IPS DF 6.9 (cell line): ENCODE data around the gene PRKN.

Source experiments
- DNase-seq: peaks from one replicate; pipeline ENCODE4 v3.0.0-alpha.2; 2013; ENCODE audit warnings: low read depth, low spot score
- H3K27ac ChIP-seq: one replicate; pipeline ENCODE4 v1.5.1; 2013; ENCODE audit warnings: low read length, control low read depth
- H3K27me3 ChIP-seq: 2 replicates; pipeline ENCODE4 v1.6.1; 2013; ENCODE audit warnings: mild to moderate bottlenecking, low read length; ENCODE audit not compliant: control insufficient read depth, insufficient read depth
- H3K36me3 ChIP-seq: 2 replicates; pipeline ENCODE4 v1.6.1; 2013; ENCODE audit warnings: low read length; ENCODE audit not compliant: control insufficient read depth, insufficient read depth
- H3K4me1 ChIP-seq: 2 replicates; pipeline ENCODE4 v1.6.1; 2013; ENCODE audit warnings: low read length; ENCODE audit not compliant: control insufficient read depth, insufficient read depth
- H3K4me3 ChIP-seq: 2 replicates; pipeline ENCODE4 v1.5.1; 2013; ENCODE audit warnings: mild to moderate bottlenecking, low read length
- H3K9me3 ChIP-seq: 2 replicates; pipeline ENCODE4 v1.6.1; 2013; ENCODE audit warnings: low read length, inconsistent platforms; ENCODE audit not compliant: control insufficient read depth, insufficient read depth
- WGBS: extraction: QIAGEN DNeasy Blood & Tissue Kit; methylation state at CpG from one replicate; pipeline ENCODE4 v1.1.7; 2013; ENCODE audit warnings: mixed read lengths, missing lambda C conversion rate; ENCODE audit not compliant: insufficient read length, insufficient coverage; 5-methylcytosine and 5-hydroxymethylcytosine counted together

Gene PRKN

DNA sequence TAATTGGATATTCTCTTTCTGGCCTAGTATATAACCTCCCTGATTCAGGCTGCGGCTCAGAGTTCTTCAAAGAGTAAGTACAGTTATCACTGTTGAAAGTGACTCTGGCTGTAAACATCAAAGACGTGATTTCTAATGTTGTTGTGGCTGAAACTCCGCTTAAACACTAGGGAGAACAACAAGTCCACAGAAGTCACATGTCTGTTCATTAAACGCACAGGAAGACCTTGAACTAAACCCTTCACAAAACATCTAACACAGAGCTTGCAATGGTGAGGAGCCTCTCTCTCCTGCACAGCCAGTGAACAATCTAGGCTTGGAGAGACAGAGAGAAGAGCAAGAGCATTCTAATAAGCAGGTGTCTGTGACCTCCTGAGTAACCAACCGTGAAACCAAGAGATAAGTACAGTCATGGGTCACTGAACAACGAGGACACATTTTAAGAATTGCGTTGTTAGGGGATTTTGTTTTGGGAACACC is 249.3 kb downstream of the PRKN start:
- H3K27me3 ChIP-seq: no peaks in the 10 kb centered on the region
- no peaks in the 10 kb centered on the region for H3K4me1 ChIP-seq
- WGBS: no CpG with 5 or more reads among the region's 7 CpGs
- no peaks in the 10 kb centered on the region for H3K36me3 ChIP-seq
- no peak overlapping the region for H3K27ac ChIP-seq
- no peak for DNase-seq
- H3K9me3 ChIP-seq: no peaks in the 10 kb centered on the region
- H3K4me3 ChIP-seq: no peak overlapping the region

GRCh38 chr6:162474722-162475121 is 252.8 kb downstream of the PRKN start:
- no peak overlapping the region for H3K4me3 ChIP-seq
- no peak for DNase-seq
- no peaks in the 10 kb centered on the region for H3K36me3 ChIP-seq
- no peaks in the 10 kb centered on the region for H3K27me3 ChIP-seq
- H3K9me3 ChIP-seq: no peaks in the 10 kb centered on the region
- H3K4me1 ChIP-seq: no peaks in the 10 kb centered on the region
- no CpG with 5 or more reads among the region's 2 CpGs for WGBS
- H3K27ac ChIP-seq: no peak overlapping the region

DNA sequence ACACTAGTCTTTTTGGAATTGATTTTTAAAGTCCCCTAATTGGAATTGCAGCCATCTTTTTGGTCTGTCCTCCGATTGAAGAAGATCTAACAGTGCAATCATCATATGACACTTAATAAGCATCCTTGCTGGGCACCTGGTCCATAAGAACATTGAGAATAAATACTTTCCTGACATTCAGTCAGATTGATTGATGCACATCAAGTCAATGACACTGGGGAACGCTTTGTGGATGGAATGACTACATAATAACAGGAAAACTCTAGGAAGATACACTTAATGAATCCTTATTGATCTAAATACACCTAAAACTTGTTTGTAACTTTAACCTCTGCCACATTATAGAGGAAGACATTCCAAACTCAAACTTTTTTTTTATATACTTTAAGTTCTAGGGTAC is 255.7 kb downstream of the PRKN start:
- Histone ChIP-seq H3K4me1 (no peaks in the 10 kb centered on the region), H3K36me3 (no peaks in the 10 kb centered on the region), H3K27me3 (no peaks in the 10 kb centered on the region), H3K4me3 (no peak overlapping the region), H3K9me3 (no peaks in the 10 kb centered on the region), H3K27ac (no peak overlapping the region)
- no CpG with 5 or more reads among the region's 2 CpGs for WGBS
- no peak for DNase-seq

GRCh38 chr6:162468326-162468725 is 259.2 kb downstream of the PRKN start:
- no peaks in the 10 kb centered on the region for H3K27me3 ChIP-seq
- H3K4me1 ChIP-seq: no peaks in the 10 kb centered on the region
- WGBS: no CpG with 5 or more reads among the region's 2 CpGs
- no peaks in the 10 kb centered on the region for H3K9me3 ChIP-seq
- H3K4me3 ChIP-seq: no peak overlapping the region
- no peaks in the 10 kb centered on the region for H3K36me3 ChIP-seq
- no peak overlapping the region for H3K27ac ChIP-seq
- no peak for DNase-seq

GRCh38 chr6:162467679-162468078 is 259.9 kb downstream of the PRKN start:
- no peaks in the 10 kb centered on the region for H3K36me3 ChIP-seq
- WGBS: no CpG with 5 or more reads among the region's 9 CpGs

DNA sequence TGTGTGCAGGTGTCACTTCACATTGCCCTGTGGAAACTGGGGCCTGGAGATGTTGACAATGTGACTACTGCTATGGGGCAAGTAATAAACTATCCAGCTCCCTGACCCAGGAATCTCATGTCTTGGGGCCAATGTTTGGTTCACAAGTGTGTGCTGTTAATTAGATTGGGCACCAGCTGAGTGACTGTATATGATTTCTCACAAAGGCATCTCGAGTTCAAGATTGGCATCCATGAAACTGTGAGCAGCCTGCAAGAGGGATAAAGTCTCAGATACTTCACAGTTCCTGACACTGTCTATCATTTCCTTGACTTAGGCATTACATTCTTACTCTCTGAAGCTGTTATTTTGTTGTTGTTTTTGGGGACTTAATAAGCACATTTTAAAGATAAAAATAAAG is 264.0 kb downstream of the PRKN start:
- Histone ChIP-seq H3K4me1 (no peaks in the 10 kb centered on the region), H3K36me3 (no peaks in the 10 kb centered on the region), H3K9me3 (no peaks in the 10 kb centered on the region), H3K4me3 (no peak overlapping the region), H3K27ac (no peak overlapping the region), H3K27me3 (no peaks in the 10 kb centered on the region)
- no CpG with 5 or more reads among the region's 1 CpG for WGBS
- DNase-seq: no peak

More at GRCh38 chr6:162467679-162468078, 259.9 kb downstream of the PRKN start:
- H3K4me3 ChIP-seq: no peak overlapping the region
- H3K27ac ChIP-seq: no peak overlapping the region
- no peaks in the 10 kb centered on the region for H3K9me3 ChIP-seq
- H3K4me1 ChIP-seq: no peaks in the 10 kb centered on the region
- no peak for DNase-seq
- no peaks in the 10 kb centered on the region for H3K27me3 ChIP-seq

DNA sequence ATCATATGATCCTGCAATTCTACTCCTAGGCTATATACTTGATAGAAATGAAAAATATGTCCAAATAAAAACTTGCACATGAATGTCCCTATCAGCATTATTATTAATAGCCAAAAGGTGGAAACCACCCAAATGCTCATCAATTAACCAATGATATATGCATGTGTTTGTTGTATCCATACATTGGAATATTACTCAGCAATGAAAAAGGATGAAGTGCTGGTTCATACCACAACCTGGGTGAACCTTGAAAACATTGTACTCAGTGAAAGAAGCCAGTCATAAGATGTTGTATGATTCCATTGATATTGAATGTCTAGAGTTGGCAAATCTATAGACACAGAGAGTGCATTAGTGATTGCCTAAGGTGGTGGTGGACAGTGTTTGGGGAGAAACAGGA is 267.6 kb downstream of the PRKN start:
- Histone ChIP-seq H3K27ac (no peak overlapping the region), H3K4me3 (no peak overlapping the region), H3K36me3 (no peaks in the 10 kb centered on the region), H3K27me3 (no peaks in the 10 kb centered on the region), H3K4me1 (no peaks in the 10 kb centered on the region), H3K9me3 (no peaks in the 10 kb centered on the region)
- no peak for DNase-seq

DNA sequence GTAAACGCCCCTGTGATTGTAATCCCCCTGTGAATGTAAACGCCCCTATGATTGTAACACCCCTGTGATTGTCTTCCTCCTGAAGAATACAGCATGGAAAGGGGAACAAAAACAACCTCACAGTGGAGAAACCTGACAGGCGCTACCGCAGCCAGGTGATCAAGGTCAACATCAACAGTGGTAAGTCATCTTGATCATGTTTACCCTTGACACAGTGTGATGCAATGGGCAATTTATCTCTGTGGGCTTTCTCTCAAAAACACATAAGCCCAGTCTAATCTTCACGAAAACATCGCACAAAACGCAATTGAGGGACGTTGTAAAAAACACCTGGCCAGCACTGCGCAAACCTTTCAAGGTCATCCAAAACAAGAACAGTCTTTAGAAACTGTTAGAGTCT is 277.2 kb downstream of the PRKN start:
- Histone ChIP-seq H3K9me3 (no peaks in the 10 kb centered on the region), H3K4me3 (no peak overlapping the region), H3K27me3 (no peaks in the 10 kb centered on the region), H3K27ac (no peak overlapping the region), H3K4me1 (no peaks in the 10 kb centered on the region), H3K36me3 (no peaks in the 10 kb centered on the region)
- no peak for DNase-seq
- no CpG with 5 or more reads among the region's 9 CpGs for WGBS

GRCh38 chr6:162448294-162448693 is 279.3 kb downstream of the PRKN start:
- H3K4me1 ChIP-seq: no peaks in the 10 kb centered on the region
- H3K36me3 ChIP-seq: no peaks in the 10 kb centered on the region
- no peak overlapping the region for H3K4me3 ChIP-seq
- H3K9me3 ChIP-seq: no peaks in the 10 kb centered on the region
- no peak for DNase-seq
- H3K27me3 ChIP-seq: no peaks in the 10 kb centered on the region
- no peak overlapping the region for H3K27ac ChIP-seq
- no CpG with 5 or more reads among the region's 3 CpGs for WGBS

GRCh38 chr6:162443101-162443500 is 284.5 kb downstream of the PRKN start:
- no CpG with 5 or more reads among the region's 10 CpGs for WGBS
- Histone ChIP-seq H3K27ac (no peak overlapping the region), H3K4me3 (no peak overlapping the region), H3K36me3 (no peaks in the 10 kb centered on the region), H3K9me3 (no peaks in the 10 kb centered on the region), H3K4me1 (no peaks in the 10 kb centered on the region), H3K27me3 (no peaks in the 10 kb centered on the region)
- DNase-seq: no peak

- no peaks in the 10 kb centered on the region for H3K9me3 ChIP-seq
- H3K4me3 ChIP-seq: no peak overlapping the region
- H3K36me3 ChIP-seq: no peaks in the 10 kb centered on the region
- H3K4me1 ChIP-seq: no peaks in the 10 kb centered on the region
- WGBS: no CpG with 5 or more reads among the region's 6 CpGs
- no peak overlapping the region for H3K27ac ChIP-seq
- H3K27me3 ChIP-seq: no peaks in the 10 kb centered on the region
- DNase-seq: peak; percentile 48
Observed at GRCh38 chr6:162442687-162443086, 284.9 kb downstream of the PRKN start.
